NCI-H1417 treated with DMSO at 0.1 percent for 48 hours (cell line): Measurements from ENCODE around the gene NCOR1.
"Not testable (repeated sequence)": the region's sequence is repeated elsewhere in the genome, so short reads cannot be mapped to it uniquely, and the experiment has no call there.

Experiments
- DNase-seq: peaks from one replicate; lab custom pipeline; 2025; lab: John Stamatoyannopoulos, UW

The NCOR1 gene

DNA sequence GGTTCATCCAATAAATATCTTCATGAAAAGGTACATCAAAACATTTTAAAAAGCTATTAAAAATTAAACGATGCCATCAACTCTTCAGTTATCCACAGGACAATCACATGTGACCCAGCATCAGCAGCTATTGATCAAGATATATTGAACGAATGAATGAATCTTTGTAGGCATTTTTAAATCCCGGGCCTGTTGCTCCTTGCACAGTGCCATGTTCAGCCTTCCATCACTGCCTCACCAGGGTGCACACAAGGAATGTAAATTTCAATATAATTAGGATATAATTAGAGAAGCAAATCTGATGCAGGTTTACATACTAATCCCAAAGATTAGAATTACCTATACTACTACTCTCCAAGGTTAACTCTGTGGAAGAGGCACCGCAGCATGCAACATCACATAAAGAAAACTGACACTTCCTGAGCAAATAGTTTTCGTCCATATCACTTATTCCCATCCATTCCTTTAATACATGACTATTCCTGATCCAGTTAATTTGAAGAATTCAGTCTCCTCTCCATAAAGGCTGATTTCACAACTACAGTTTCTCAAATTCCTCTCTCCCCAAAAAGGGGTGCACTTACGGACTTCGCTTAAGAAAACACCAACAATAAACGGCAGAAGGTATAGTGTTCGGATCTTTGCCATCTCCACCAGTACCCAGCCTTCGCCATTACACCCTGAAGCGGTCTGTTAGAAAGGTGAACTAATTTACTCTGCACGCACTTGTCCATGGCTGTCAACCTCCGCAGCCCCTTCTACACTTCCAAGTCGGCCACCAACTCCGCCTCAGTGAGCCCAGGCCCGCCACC lies 938 bp downstream of the NCOR1 start:
- DNase-seq, result no peak

DNA sequence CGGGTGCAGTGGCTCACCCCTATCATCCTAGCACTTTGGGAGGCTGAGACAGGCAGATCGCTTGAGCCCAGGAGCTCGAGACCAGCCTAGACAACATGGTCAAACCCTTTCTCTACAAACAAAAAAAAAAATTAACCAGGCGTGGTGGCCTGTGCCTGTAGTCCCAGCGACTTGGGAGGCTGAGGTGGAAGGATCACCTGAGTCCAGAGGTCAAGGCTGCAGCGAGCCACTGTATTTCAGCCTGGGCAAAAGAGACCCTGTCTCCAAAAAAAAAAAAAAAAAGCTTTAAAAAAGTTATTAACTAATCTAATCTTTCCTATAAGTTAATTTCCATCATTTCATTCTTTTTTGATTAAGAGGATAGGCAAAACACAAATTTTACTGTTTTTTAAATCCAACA lies 2.5 kb downstream of the NCOR1 start:
- no peak for DNase-seq

DNA sequence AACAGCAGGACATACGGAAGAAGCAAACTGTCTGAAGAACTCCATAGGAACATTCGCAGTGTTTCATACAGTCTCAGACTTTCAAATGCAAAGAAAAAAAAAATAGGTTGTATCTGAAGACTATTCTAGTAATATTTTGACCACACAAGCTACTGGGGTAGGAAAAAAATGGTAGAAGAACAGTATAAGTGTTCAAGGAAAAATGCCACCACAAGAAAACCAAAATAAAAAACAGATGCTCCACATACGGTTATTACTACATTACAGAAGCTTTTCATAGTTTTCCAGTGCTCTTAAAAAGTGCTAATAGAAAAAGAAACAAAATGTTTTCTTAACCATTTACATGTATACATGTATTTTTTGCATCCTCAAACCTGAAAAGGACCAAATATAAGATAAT lies 3.7 kb downstream of the NCOR1 start:
- DNase-seq, result no peak

DNA sequence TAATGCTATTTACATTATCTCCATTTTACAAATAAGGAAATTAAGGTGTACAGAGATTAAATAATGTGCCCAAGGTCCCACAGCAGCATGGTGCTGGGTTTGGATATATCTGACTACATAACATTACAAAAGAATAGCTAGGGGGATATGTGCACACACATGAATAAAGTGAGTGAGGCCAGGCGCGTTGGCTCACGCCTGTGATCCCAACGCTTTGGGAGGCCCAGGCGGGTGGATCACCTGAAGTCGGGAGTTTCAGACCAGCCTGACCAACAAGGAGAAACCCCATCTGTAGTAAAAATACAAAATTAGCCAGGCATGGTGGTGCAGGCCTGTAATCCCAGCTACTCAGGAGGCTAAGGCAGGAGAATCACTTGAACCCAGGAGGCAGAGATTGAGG lies 10.6 kb downstream of the NCOR1 start:
- DNase-seq, result not testable (repeated sequence)

DNA sequence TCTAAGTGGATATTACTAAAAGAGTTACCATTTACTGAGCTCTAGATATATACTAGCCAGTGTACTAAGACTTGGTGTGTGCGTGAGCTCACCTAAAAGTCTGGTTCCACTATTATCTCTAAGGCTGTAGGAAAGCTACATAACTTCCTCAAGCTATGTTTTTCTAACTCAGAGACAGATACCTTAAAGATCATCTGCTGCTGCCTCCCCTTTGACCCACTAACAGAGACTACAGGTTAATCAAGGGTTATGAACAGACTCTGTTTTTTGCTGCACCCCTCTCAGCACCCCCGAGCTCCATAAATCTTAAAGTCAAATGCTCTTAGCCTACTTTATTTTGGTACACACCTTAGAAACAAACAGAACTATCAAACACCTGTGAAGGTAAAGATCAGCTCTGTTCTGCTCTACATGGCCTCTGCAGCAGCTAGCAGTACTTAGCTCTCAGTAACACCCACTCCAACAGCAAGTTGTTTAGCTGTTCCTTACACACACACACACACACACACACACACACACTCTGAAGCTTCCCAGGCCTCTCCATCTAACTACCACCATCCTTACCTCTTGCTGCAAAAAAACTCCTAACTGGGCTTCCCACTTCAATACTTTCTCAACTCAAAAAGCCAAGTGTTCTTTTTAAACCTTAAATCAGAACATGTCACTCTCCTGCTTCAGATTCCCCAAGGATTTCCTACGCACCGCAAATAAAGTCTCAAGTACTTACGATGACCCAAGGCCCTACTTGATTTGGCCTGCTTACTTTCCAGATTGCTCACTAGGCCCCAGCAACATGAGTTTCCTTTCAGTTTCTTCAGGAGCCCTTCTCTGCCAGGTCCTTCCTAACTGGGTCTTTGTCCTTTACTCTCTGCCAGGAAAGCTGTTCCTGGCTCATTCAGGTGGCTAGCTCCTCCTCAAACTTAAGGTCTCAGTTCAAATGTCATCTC lies 12.5 kb downstream of the NCOR1 start:
- DNase-seq, result not testable (repeated sequence)

DNA sequence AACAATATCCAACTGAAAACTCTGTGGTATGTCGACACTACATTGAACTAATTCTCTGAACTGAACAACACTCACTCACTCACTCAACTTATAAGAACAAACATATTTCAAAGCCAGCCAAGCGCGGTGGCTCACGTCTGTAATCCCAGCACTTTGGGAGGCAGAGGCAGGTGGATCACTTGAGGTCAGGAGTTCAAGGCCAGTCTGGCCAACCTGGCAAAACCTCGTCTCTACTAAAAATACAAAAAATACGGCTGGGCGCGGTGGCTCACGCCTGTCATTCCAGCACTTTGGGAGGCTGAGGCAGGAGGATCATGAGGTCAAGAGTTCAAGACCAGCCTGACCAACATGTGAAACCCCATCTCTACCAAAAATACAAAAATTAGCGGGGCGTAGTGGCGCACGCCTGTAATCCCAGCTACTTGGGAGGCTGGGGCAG lies 13.6 kb downstream of the NCOR1 start:
- DNase-seq, result not testable (repeated sequence)

- DNase-seq, result no peak
Observed at GRCh38 chr17:16199093-16199492, 16.2 kb downstream of the NCOR1 start.

DNA sequence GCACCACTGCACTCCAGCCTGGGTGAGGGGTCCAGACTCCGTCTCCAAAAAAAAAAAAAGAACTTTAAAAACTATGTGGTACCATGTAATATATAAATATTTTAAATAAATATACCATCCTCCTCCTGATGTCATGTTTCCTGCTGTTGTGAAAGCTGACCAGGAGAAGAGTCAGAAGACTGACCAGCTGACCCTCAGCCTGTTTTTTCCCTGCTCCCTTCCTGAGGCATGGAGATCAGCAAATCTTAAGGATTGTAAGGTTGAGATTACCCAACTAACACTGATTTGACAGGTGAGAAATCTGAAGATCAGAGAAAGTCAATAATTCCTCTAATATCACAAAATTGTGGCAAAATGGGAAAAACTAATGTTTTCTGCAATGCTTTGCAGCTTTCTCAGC lies 18.1 kb downstream of the NCOR1 start:
- no peak for DNase-seq

GRCh38 chr17:16194307-16194835 lies 21.0 kb downstream of the NCOR1 start:
- DNase-seq, result not testable (repeated sequence)

DNA sequence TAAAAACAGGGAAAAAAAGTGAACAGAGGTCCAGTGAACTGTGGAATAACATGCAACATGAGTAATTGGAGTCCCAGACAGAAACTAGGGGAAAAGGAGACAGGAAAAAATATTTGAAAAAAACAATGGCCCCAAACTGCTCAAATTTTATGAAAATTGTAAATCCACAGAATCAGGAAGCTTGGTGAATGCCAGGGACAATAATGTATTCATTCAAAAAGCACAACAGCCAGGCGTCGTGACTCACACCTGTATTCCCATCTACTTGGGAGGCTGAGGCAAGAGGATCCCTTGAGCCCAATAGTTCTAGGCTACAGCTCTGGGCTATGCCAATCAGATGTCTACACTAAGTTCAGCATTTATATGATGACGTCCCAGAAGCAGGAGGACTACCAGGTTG lies 23.7 kb downstream of the NCOR1 start:
- no peak for DNase-seq

DNA sequence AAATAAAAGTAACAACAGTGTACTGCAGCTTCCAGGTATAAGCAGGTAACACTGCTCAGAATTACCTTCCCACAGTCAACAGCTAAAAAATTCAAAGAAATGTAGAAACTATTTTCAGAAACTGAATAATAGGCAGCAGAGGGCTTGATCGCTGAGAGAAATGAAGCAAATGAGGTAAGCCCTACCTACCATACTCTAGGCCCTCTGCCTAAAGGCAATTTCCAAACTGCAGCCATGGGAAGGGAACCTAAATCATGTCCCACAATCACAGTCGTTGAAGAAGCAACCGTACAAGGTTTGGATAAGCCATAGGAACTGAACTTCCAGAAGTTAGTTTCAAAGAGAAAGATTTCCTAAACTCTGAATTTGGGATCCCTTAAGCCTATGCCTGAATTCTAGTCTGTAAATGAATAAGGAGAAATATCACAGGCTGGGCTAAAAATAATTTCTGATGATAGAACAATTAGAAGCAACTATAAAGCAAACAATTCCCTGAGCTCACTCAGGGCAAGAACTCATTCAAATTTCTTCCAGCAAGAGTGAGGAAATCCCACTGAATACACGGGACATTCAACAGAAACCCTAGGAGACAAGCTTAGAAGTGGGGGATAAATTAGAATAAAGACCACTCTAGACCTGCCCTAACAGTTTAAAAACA lies 24.5 kb downstream of the NCOR1 start:
- no peak for DNase-seq

DNA sequence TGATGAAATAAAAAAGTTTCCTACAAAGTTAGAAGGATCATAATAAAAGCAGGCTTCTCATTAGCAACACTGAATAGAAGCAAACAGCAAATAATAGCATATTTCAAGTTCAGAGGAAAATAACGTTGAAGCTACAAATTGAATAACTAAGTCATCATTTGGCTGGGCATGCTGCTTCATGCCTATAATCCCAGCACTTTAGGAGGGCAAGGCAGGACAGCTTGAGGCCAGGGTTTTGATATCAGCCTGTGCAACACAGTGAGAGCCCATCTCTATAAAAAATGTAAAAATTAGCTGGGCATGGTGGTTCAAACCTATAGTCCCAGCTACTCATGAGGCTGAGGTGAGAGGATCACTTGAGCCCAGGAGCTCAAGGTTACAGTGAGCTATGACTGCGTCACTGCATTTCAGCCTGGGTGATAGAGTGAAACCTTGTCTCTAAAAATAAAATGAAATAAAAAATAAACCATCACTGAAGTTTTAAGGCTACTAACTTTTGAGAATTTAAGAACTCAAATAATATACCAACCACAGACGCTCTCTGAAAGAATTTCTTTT lies 25.5 kb downstream of the NCOR1 start:
- no peak for DNase-seq

- DNase-seq, result no peak
Observed at GRCh38 chr17:16187642-16188041, 27.7 kb downstream of the NCOR1 start.

- no peak for DNase-seq
Observed at GRCh38 chr17:16181581-16181980, 33.8 kb downstream of the NCOR1 start.

DNA sequence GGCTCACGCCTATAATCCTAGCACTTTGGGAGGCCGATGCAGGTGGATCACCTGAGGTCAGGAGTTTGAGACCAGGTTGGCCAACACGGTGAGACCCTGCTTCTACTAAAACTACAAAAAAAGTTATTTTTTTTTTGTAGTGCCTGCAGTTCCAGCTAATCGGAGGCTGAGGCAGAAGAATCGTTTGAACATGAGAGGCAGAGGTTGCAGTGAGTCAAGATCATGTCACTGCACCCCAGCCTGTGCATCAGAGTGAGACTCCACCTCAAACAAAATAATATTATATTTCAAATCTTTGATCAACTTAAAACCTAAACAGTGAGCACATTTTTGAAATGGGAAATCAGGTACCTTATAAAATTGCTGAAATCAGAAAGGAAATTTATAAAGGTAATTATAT lies 36.5 kb downstream of the NCOR1 start:
- DNase-seq, result no peak

DNA sequence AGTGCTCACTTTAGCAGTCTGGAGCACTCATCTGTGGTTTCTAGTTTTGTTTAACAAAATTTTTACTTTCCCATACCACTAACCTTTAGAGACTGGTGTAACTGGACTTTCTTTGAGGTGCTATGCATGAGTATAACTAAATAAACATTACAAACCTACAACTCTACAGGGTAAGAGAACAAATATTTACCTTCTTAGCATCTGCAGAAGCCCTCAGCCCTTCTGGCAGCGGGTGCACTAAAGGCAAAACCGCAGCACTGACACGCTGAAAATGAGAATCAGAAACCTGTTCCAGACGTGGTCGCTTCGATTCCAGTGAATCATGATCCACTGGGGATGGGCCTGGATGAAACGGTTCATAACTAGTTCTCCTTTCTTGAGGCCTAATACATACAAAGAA lies 43.7 kb downstream of the NCOR1 start:
- DNase-seq, result no peak

DNA sequence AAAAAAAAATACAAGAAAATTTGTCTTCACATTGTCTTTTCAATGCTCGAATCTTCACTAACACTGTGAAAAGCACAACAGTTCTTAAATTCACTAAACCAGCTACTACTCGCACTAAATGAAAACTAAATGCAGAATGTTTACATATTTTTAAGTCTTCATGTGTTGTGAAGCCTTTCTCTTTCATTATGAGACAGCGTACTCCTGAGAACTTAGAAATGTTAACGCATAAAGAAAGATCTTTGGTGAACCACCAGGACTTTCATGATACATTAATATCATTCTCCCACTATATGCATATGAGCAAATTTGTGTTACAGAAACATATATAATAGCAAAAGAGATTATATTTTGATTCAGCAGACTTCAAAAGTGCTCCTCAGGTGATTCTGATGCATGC lies 48.6 kb downstream of the NCOR1 start:
- not testable (repeated sequence) for DNase-seq

- no peak for DNase-seq
Observed at GRCh38 chr17:16158714-16159113, 56.6 kb downstream of the NCOR1 start.

DNA sequence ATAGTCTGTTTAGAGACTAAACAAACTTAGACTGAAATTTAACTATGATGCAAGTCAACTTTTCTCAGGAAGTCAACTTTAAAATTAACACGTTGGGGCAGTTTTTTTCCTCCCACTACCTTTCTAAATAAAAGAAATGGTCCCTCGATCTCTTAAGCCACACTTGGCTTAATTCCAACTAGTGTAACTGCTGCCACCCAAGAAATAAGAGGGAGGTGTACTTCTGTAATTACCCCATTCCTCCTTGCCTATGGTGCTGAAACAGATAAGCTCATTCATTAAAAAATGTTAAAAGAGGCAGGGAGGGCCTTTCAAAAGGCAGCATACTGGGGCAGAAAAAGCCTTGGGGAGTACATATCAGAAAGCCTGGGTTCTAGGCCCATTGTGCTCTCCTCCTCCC lies 59.8 kb downstream of the NCOR1 start:
- DNase-seq, result no peak

GRCh38 chr17:16152326-16152725 lies 63.0 kb downstream of the NCOR1 start:
- not testable (repeated sequence) for DNase-seq

DNA sequence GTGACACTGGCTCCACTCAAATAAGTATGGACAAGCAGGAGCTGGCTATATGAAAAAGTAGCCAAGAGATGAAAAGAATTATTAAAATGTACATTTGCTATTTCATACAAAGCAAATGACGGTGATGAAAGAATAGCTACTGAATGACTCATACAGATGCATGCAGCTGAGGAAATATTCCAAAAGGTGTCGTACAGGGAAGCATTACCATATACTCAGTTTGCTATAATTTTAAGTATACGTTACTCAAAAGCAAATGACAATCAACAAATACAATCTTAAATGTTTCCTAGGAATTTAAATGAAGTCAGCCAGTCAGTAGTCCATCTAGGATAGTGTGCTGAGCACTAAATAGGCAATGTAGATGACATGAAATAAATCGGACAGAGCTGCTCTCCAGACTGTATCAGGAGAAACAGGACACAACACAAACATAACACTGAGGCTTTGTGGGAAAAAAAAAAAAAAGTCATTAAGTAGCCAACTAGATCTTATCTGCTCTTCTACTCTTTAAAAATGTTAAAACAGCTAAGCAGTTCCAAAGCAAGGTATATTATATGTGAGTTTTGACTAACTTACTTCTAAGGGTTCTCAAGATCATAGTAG lies 65.0 kb downstream of the NCOR1 start:
- no peak for DNase-seq
